H9 (cell line): ENCODE data around the gene SUN1. TPM values are rescaled to one million over a fixed set of nuclear protein-coding genes. Genes with fewer than 3 reads are reported as not detected.
A peak's percentile ranks its signal among the peaks of the same experiment; 100 is the strongest.

ENCODE experiments used
- DNase-seq: peaks from one replicate; pipeline ENCODE4 v3.0.0-alpha.2; 2017
- H2AFZ ChIP-seq: one replicate; pipeline ENCODE4 v1.6.1; 2013; ENCODE audit warnings: mild to moderate bottlenecking, low read length, control low read depth, moderate library complexity
- H2AK5ac ChIP-seq: 2 replicates; pipeline ENCODE4 v1.6.1; 2013; ENCODE audit warnings: low read length, control low read depth, mixed read lengths; ENCODE audit not compliant: insufficient read length
- H2BK120ac ChIP-seq: one replicate; pipeline ENCODE4 v1.6.1; 2013; ENCODE audit warnings: low read depth, mild to moderate bottlenecking, low read length, control low read depth, inconsistent platforms; ENCODE audit not compliant: poor library complexity, severe bottlenecking
- H2BK12ac ChIP-seq: 2 replicates; pipeline ENCODE4 v1.6.1; 2013; ENCODE audit warnings: low read length, control low read depth, mixed read lengths, low read depth; ENCODE audit not compliant: insufficient read length
- H2BK15ac ChIP-seq: 2 replicates; pipeline ENCODE4 v1.6.1; 2013; ENCODE audit warnings: low read depth, low read length, control low read depth
- H2BK20ac ChIP-seq: one replicate; pipeline ENCODE4 v1.6.1; 2013; ENCODE audit warnings: low read depth, mild to moderate bottlenecking, low read length, control low read depth, inconsistent platforms; ENCODE audit not compliant: poor library complexity, severe bottlenecking
- H2BK5ac ChIP-seq: 2 replicates; pipeline ENCODE4 v1.6.1; 2013; ENCODE audit warnings: low read length, control low read depth, mixed read lengths; ENCODE audit not compliant: insufficient read length
- H3K14ac ChIP-seq: 2 replicates; pipeline ENCODE4 v1.6.1; 2013; ENCODE audit warnings: low read length, control low read depth; ENCODE audit not compliant: insufficient read depth
- H3K18ac ChIP-seq: 2 replicates; pipeline ENCODE4 v1.6.1; 2013; ENCODE audit warnings: low read depth, mild to moderate bottlenecking, mixed read lengths, low read length, control low read depth; ENCODE audit not compliant: insufficient read length
- H3K23ac ChIP-seq: 2 replicates; pipeline ENCODE4 v1.6.1; 2013; ENCODE audit warnings: low read length, control low read depth, mixed read lengths, low read depth; ENCODE audit not compliant: insufficient read length
- H3K23me2 ChIP-seq: 2 replicates; pipeline ENCODE4 v1.6.1; 2013; ENCODE audit warnings: low read depth, mild to moderate bottlenecking, mixed read lengths, low read length, control low read depth; ENCODE audit not compliant: insufficient read length, poor library complexity, severe bottlenecking
- H3K27ac ChIP-seq: 2 replicates; pipeline ENCODE4 v1.5.1; 2013; ENCODE audit warnings: low read length, control low read depth, mixed read lengths, low read depth; ENCODE audit not compliant: insufficient read length
- H3K27me3 ChIP-seq: 2 replicates; pipeline ENCODE4 v1.6.1; 2013; ENCODE audit warnings: low read length, control low read depth, inconsistent platforms; ENCODE audit not compliant: insufficient read depth
- H3K4ac ChIP-seq: 2 replicates; pipeline ENCODE4 v1.6.1; 2013; ENCODE audit warnings: low read depth, mild to moderate bottlenecking, control low read depth, inconsistent platforms, low read length, moderate library complexity
- H3K4me1 ChIP-seq: 2 replicates; pipeline ENCODE4 v1.6.1; 2013; ENCODE audit warnings: low read length, control low read depth, inconsistent platforms; ENCODE audit not compliant: insufficient read depth
- H3K4me2 ChIP-seq: 2 replicates; pipeline ENCODE4 v1.6.1; 2013; ENCODE audit warnings: low read length, control low read depth, mixed read lengths; ENCODE audit not compliant: insufficient read length, insufficient read depth
- H3K56ac ChIP-seq: 2 replicates; pipeline ENCODE4 v1.6.1; 2013; ENCODE audit warnings: low read depth, mild to moderate bottlenecking, mixed read lengths, low read length, control low read depth; ENCODE audit not compliant: insufficient read length
- H3K79me1 ChIP-seq: 2 replicates; pipeline ENCODE4 v1.6.1; 2013; ENCODE audit warnings: low read depth, mild to moderate bottlenecking, moderate library complexity, low read length, control low read depth, inconsistent platforms; ENCODE audit not compliant: insufficient read depth, poor library complexity, severe bottlenecking
- H3K79me2 ChIP-seq: 2 replicates; pipeline ENCODE4 v1.6.1; 2013; ENCODE audit warnings: low read length, control low read depth, inconsistent platforms; ENCODE audit not compliant: insufficient read depth
- H3K9ac ChIP-seq: 2 replicates; pipeline ENCODE4 v1.6.1; 2013; ENCODE audit warnings: low read length, control low read depth, mixed read lengths; ENCODE audit not compliant: insufficient read length; ENCODE audit errors: extremely low read depth
- H3K9me3 ChIP-seq: one replicate; pipeline ENCODE4 v1.6.1; 2013; ENCODE audit warnings: low read depth, low read length, inconsistent platforms; ENCODE audit not compliant: control insufficient read depth
- H3T11ph ChIP-seq: one replicate; pipeline ENCODE4 v1.6.1; 2013; ENCODE audit warnings: mild to moderate bottlenecking, low read length, control low read depth, inconsistent platforms
- H4K20me1 ChIP-seq: one replicate; pipeline ENCODE4 v1.6.1; 2013; ENCODE audit not compliant: control insufficient read depth, insufficient read length, insufficient read depth
- H4K5ac ChIP-seq: 2 replicates; pipeline ENCODE4 v1.6.1; 2013; ENCODE audit warnings: low read depth, mild to moderate bottlenecking, mixed read lengths, low read length, control low read depth; ENCODE audit not compliant: insufficient read length
- H4K8ac ChIP-seq: replicated peaks from 2 replicates; pipeline ENCODE4 v1.6.1; 2013; ENCODE audit warnings: low read length, control low read depth, mixed read lengths, low read depth; ENCODE audit not compliant: insufficient read length
- H4K91ac ChIP-seq: 2 replicates; pipeline ENCODE4 v1.6.1; 2013; ENCODE audit warnings: low read depth, mild to moderate bottlenecking, moderate library complexity, mixed read lengths, low read length, control low read depth; ENCODE audit not compliant: insufficient read length
- H3K27ac Mint-ChIP-seq, 3 experiments: 2 replicates in 2 of 3; 3 replicates in 1 of 3; pipeline ENCODE4 v1.8.0; 2020 to 2021; ENCODE audit warnings: mixed read lengths in 3 of 3, mild to moderate bottlenecking in 1 of 3, moderate library complexity in 1 of 3
- H3K27me3 Mint-ChIP-seq: 2 replicates; pipeline ENCODE4 v1.8.0; 2021; ENCODE audit warnings: low read depth, mild to moderate bottlenecking, moderate library complexity, mixed read lengths
- H3K36me3 Mint-ChIP-seq, 3 experiments: 2 replicates in 2 of 3; 3 replicates in 1 of 3; pipeline ENCODE4 v1.8.0; 2020 to 2021; ENCODE audit warnings: low read depth in 3 of 3, mixed read lengths in 3 of 3; ENCODE audit not compliant: insufficient read depth in 1 of 3
- H3K4me1 Mint-ChIP-seq, 2 experiments: 2 replicates each; pipeline ENCODE4 v1.8.0; 2020; ENCODE audit warnings: mixed read lengths in 2 of 2
- H3K4me3 Mint-ChIP-seq, 2 experiments: 2 replicates in 1 of 2; 3 replicates in 1 of 2; pipeline ENCODE4 v1.8.0; 2020 to 2021; ENCODE audit warnings: mild to moderate bottlenecking in 2 of 2, mixed read lengths in 2 of 2, moderate library complexity in 1 of 2
- H3K9me3 Mint-ChIP-seq, 2 experiments: 2 replicates in 1 of 2; 3 replicates in 1 of 2; pipeline ENCODE4 v1.8.0; 2020; ENCODE audit warnings: mild to moderate bottlenecking in 2 of 2, mixed read lengths in 2 of 2, moderate library complexity in 1 of 2
- CTCF ChIP-seq: fragments of 200-600 bp; sonication (generic); conservative IDR thresholded peaks from 3 replicates; pipeline ENCODE4 v1.8.0; 2021; ENCODE audit warnings: antibody characterized with exemption, mild to moderate bottlenecking
- WGBS: extraction: QIAGEN DNeasy Blood & Tissue Kit; methylation state at CpG from one replicate; pipeline ENCODE4 v1.1.7; 2013; ENCODE audit warnings: missing lambda C conversion rate, low lambda C conversion rate, mixed read lengths; ENCODE audit not compliant: insufficient read length; ENCODE audit errors: extremely low coverage; 5-methylcytosine and 5-hydroxymethylcytosine counted together
- total RNA-seq: library from RNA; stranded (reverse); gene quantifications from 2 replicates; pipeline ENCODE4 v1.2.1, GENCODE V29; 2021

Gene SUN1
- total RNA-seq, 1 experiment from 2014 or later = 118 TPM

- Histone ChIP-seq H3K4ac (no peak overlapping the region; the same call in 1 of the 2 replicates), H2AFZ (no peak overlapping the region), H3K23ac (no peak overlapping the region), H2BK15ac (no peak overlapping the region), H3K18ac (no peak overlapping the region), H2BK120ac (no peak overlapping the region), H3T11ph (no peak overlapping the region), H3K56ac (no peak overlapping the region), H2BK12ac (no peak overlapping the region), H4K20me1 (no peaks in the 10 kb centered on the region), H3K23me2 (peaks cover 5% of the 10 kb centered on the region), H4K91ac (no peak overlapping the region), H3K27me3 (no peaks in the 10 kb centered on the region), H3K9me3 (no peaks in the 10 kb centered on the region), H2BK5ac (no peak overlapping the region), H3K4me2 (no peak overlapping the region), H3K9ac (no peak overlapping the region), H3K4me1 (0 out of 2 replicates have a peak, but pooled peaks cover 2% of the 10 kb centered on the region), H3K27ac (no peak overlapping the region), H3K79me2 (peaks cover 7% of the 10 kb centered on the region; the same call in 1 of the 2 replicates), H2AK5ac (no peak overlapping the region), H4K8ac (no peak overlapping the region), H2BK20ac (no peak overlapping the region), H3K14ac (no peak overlapping the region), H3K79me1 (no peaks in the 10 kb centered on the region), H4K5ac (no peak overlapping the region)
- no CpG with 5 or more reads among the region's 18 CpGs for WGBS
- H3K27me3 Mint-ChIP-seq = no peaks in the 10 kb centered on the region
- TF ChIP-seq CTCF = peak; percentile 95
- no peak overlapping the region for H3K4me3 Mint-ChIP-seq
- H3K27ac Mint-ChIP-seq = peak overlapping the region; percentile 31 to 85 (median 57); a peak in 5 of 7 replicates
- H3K9me3 Mint-ChIP-seq = peaks cover 5 to 6% of the 10 kb centered on the region in 2 experiments
- peak; percentile 87 for DNase-seq
- peaks cover 47 to 61% (median 57%) of the 10 kb centered on the region in 3 experiments for H3K36me3 Mint-ChIP-seq
- H3K4me1 Mint-ChIP-seq = peaks cover 8 to 9% of the 10 kb centered on the region in 2 experiments
These were observed 41.2 kb downstream of the SUN1 start for GRCh38 chr7:873367-874002.
